Measurements from ENCODE around the gene CADM1. TPM values are rescaled to one million over a fixed set of nuclear protein-coding genes. Genes with fewer than 3 reads are reported as not detected.

Gene CADM1
- total and polyA plus RNA-seq, 9 donors = 6.6 to 61.2 (median 17.2) TPM

DNA sequence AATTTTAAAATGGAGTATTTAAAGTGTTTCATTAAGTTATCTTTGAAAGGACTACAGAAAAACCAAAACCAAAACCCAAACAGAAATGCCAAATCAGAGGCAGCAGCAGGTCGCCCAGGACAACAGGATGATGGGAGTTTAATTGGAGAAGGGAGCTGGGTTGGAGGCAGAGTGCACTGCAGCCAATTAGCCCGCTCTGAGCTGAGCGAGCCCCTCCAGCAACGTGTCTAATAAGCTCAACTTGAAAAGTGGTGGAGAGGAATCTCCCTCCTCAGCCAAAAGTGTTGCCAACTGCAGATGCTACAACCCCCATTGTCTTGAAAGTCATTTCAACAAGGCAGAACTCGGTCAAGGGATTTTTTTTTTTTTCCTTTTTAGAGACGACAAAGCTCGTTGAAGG is 323.9 kb downstream of the CADM1 start:
- intact Hi-C loops (cut with DNase I) = no loop called here
- 47 to 65% (median 63%) methylated on average over 7 of the region's 7 CpGs for WGBS, 3 donors
- TF ChIP-seq EP300 (IDR thresholded peaks at IDR 0.05) (no peak), POLR2A (IDR thresholded peaks at IDR 0.05) (no peak)
- TF ChIP-seq, protein P1, sequence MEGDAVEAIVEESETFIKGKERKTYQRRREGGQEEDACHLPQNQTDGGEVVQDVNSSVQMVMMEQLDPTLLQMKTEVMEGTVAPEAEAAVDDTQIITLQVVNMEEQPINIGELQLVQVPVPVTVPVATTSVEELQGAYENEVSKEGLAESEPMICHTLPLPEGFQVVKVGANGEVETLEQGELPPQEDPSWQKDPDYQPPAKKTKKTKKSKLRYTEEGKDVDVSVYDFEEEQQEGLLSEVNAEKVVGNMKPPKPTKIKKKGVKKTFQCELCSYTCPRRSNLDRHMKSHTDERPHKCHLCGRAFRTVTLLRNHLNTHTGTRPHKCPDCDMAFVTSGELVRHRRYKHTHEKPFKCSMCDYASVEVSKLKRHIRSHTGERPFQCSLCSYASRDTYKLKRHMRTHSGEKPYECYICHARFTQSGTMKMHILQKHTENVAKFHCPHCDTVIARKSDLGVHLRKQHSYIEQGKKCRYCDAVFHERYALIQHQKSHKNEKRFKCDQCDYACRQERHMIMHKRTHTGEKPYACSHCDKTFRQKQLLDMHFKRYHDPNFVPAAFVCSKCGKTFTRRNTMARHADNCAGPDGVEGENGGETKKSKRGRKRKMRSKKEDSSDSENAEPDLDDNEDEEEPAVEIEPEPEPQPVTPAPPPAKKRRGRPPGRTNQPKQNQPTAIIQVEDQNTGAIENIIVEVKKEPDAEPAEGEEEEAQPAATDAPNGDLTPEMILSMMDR (IDR thresholded peaks at IDR 0.05) = no peak
- H3K27me3 ChIP-seq = no peaks in the 10 kb centered on the region
- no peak overlapping the region for H3K4me3 ChIP-seq
- no peaks in the 10 kb centered on the region for H3K9me3 ChIP-seq
- H3K36me3 ChIP-seq = no peaks in the 10 kb centered on the region
- no peak for DNase-seq
- H3K27ac ChIP-seq = no peak overlapping the region
- H3K4me1 ChIP-seq (ENCODE audit: insufficient read depth) = no peaks in the 10 kb centered on the region

DNA sequence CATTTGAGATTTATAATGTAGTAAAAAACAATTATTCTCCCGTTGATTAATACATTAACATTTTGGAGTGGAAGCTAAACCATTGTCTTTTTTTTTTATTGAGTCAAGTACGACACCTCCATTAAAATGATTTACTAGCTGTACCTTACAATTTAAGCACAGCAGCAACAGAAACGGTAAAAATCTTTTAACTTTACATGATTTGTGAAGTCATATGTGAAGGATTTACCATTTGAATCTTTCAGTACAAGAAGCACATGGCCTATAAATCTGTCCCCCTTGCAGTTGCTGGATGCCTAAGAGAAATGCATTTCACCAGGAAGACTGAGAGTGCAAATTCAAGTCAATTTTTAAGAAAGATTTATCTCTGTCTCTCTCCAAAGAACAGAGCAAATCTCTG is 324.6 kb downstream of the CADM1 start:
- H3K27ac ChIP-seq = no peak overlapping the region
- no peaks in the 10 kb centered on the region for H3K27me3 ChIP-seq
- no peaks in the 10 kb centered on the region for H3K4me1 ChIP-seq (ENCODE audit: insufficient read depth)
- 62 to 76% (median 72%) methylated on average over 3 of the region's 3 CpGs for WGBS, 3 donors
- H3K4me3 ChIP-seq = no peak overlapping the region
- H3K9me3 ChIP-seq = no peaks in the 10 kb centered on the region
- DNase-seq = no peak
- TF ChIP-seq POLR2A (IDR thresholded peaks at IDR 0.05) = no peak
- TF ChIP-seq, protein P1 (IDR thresholded peaks at IDR 0.05) = no peak
- no peak for TF ChIP-seq EP300 (IDR thresholded peaks at IDR 0.05)
- intact Hi-C loops (cut with DNase I) = no loop called here
- H3K36me3 ChIP-seq = no peaks in the 10 kb centered on the region

DNA sequence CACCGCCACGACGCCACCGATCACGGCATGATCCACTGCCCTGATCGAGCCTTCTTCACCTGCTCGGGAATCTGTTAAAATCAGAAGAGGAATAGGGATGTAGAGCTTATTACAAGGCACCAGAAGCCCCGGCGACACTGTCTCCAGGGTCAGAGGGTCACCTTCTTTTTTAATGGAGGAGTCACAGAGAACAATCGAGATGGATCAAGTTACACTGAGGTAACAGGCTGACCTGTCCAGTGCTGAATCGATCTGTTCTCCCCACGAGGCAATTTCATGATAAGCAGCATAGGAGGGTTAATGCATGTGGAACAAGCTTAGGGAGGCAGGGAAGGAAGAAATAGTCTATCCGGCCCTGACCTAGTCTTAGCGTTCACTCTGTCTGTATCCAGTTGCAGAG is 325.5 kb downstream of the CADM1 start:
- no peaks in the 10 kb centered on the region for H3K27me3 ChIP-seq
- H3K4me3 ChIP-seq = no peak overlapping the region
- intact Hi-C loops (cut with DNase I) = no loop called here
- no peaks in the 10 kb centered on the region for H3K36me3 ChIP-seq
- no peak overlapping the region for H3K27ac ChIP-seq
- 78 to 81% (median 79%) methylated on average over 14 of the region's 14 CpGs for WGBS, 3 donors
- no peak for DNase-seq
- TF ChIP-seq EP300 (IDR thresholded peaks at IDR 0.05) = no peak
- TF ChIP-seq, protein P1 (IDR thresholded peaks at IDR 0.05) = no peak
- TF ChIP-seq POLR2A (IDR thresholded peaks at IDR 0.05) = no peak
- H3K9me3 ChIP-seq = no peaks in the 10 kb centered on the region
- H3K4me1 ChIP-seq (ENCODE audit: insufficient read depth) = no peaks in the 10 kb centered on the region

DNA sequence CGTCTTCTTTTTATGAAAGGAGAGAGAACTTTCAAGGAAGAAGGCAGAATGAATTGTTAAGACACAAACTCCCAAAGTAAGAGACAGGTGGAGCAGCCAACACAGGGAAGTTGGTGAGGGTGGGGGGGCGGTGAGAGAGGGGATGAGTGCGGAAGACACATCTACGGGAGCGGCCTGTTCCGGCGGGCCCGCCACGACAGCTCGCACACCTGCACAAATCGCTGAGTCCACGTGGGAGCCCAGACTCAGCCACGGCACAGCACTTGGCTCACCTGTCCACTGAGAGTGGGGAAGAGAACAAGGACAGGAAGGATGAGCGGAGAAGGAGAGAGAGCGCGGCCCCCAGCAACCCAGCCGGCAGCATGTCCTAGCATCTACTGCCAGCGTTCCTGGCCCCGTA is 331.1 kb downstream of the CADM1 start:
- Histone ChIP-seq H3K4me3 (no peak overlapping the region), H3K27me3 (no peaks in the 10 kb centered on the region), H3K36me3 (no peaks in the 10 kb centered on the region), H3K9me3 (no peaks in the 10 kb centered on the region), H3K27ac (no peak overlapping the region), H3K4me1 (ENCODE audit: insufficient read depth) (no peaks in the 10 kb centered on the region)
- 86% methylated on average over 19 of the region's 19 CpGs for WGBS, 3 donors
- no peak for DNase-seq
- TF ChIP-seq POLR2A (IDR thresholded peaks at IDR 0.05) (no peak), EP300 (IDR thresholded peaks at IDR 0.05) (no peak)
- TF ChIP-seq, protein P1 (IDR thresholded peaks at IDR 0.05) = no peak
- intact Hi-C loops (cut with DNase I) = no loop called here
